Nephron progenitor cell (in vitro differentiated cells): ENCODE data around the gene ZSWIM9.
A peak's percentile ranks its signal among the peaks of the same experiment; 100 is the strongest.

Source experiments
- DNase-seq: peaks from one replicate; pipeline ENCODE4 v3.0.0; 2021
- H3K27ac Mint-ChIP-seq: 2 replicates; pipeline ENCODE4 v1.8.0; 2021; ENCODE audit warnings: mild to moderate bottlenecking, moderate library complexity, mixed read lengths
- H3K27me3 Mint-ChIP-seq: 2 replicates; pipeline ENCODE4 v1.8.0; 2021; ENCODE audit warnings: mild to moderate bottlenecking, low read depth, mixed read lengths; ENCODE audit not compliant: poor library complexity
- H3K36me3 Mint-ChIP-seq: 2 replicates; pipeline ENCODE4 v1.8.0; 2021; ENCODE audit warnings: low read depth, mixed read lengths
- H3K4me1 Mint-ChIP-seq: 2 replicates; pipeline ENCODE4 v1.8.0; 2021; ENCODE audit warnings: mixed read lengths
- H3K4me3 Mint-ChIP-seq: 2 replicates; pipeline ENCODE4 v1.8.0; 2021; ENCODE audit warnings: mild to moderate bottlenecking, moderate library complexity, mixed read lengths
- H3K9me3 Mint-ChIP-seq: 2 replicates; pipeline ENCODE4 v1.8.0; 2021; ENCODE audit warnings: mild to moderate bottlenecking, moderate library complexity, mixed read lengths
- TF ChIP-seq, protein P1 (sequence below): fragments of 200-600 bp; sonication (generic); IDR thresholded peaks from 2 replicates; pipeline ENCODE4 v1.5.0; 2021; ENCODE audit warnings: antibody characterized with exemption

The ZSWIM9 gene

GRCh38 chr19:48127561-48127960 lies 42.9 kb upstream of the ZSWIM9 start:
- no peak overlapping the region for H3K27ac Mint-ChIP-seq
- DNase-seq, result no peak
- no peaks in the 10 kb centered on the region for H3K9me3 Mint-ChIP-seq
- peaks cover 3% of the 10 kb centered on the region for H3K27me3 Mint-ChIP-seq
- no peak overlapping the region for H3K4me3 Mint-ChIP-seq
- H3K36me3 Mint-ChIP-seq, result peaks cover 72% of the 10 kb centered on the region
- TF ChIP-seq, protein P1, sequence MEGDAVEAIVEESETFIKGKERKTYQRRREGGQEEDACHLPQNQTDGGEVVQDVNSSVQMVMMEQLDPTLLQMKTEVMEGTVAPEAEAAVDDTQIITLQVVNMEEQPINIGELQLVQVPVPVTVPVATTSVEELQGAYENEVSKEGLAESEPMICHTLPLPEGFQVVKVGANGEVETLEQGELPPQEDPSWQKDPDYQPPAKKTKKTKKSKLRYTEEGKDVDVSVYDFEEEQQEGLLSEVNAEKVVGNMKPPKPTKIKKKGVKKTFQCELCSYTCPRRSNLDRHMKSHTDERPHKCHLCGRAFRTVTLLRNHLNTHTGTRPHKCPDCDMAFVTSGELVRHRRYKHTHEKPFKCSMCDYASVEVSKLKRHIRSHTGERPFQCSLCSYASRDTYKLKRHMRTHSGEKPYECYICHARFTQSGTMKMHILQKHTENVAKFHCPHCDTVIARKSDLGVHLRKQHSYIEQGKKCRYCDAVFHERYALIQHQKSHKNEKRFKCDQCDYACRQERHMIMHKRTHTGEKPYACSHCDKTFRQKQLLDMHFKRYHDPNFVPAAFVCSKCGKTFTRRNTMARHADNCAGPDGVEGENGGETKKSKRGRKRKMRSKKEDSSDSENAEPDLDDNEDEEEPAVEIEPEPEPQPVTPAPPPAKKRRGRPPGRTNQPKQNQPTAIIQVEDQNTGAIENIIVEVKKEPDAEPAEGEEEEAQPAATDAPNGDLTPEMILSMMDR, result no peak
- H3K4me1 Mint-ChIP-seq, result no peaks in the 10 kb centered on the region

DNA sequence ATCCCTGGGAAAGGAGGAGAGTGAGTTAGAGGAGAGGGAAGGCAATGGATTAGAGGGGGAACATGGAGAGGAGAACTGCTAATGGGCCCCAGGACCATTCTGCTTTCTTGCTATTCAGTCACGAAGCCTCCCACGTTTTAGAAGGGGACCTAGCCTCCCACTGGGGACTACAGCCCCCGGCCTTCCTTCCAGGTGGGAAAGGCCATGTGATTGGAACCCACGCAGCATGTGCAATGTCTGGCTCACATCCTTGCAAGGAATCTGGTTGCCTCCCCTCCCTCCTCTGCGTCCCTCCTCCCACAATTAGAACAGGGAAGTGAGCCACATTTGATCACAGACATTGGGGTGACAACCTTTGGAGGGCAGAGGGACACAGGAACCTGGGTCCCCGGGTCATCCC lies 37.4 kb upstream of the ZSWIM9 start:
- Mint-ChIP-seq H3K4me1 (no peaks in the 10 kb centered on the region), H3K36me3 (peaks cover 41% of the 10 kb centered on the region), H3K27ac (no peak overlapping the region), H3K27me3 (no peaks in the 10 kb centered on the region), H3K4me3 (no peak overlapping the region), H3K9me3 (no peaks in the 10 kb centered on the region)
- TF ChIP-seq, protein P1, result no peak
- DNase-seq, result no peak

DNA sequence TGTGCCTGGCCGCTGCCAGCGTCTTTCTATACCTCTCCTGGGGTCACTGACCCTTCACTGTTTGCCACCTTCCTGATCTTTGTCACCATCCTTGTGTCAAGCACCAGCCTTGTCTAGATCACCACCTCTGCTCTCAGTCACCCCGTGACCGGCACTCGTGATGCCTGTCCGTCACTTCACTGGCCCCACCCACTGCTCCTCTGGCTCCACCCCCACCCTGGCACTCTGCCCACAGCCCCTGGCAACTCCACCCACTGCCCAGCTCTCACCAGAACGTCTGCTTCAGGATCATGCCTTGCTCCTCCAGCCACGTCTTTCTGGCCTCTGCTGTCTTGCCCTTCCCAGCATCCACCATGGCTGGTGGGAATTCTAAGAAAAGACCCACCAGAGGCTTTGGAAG lies 35.1 kb upstream of the ZSWIM9 start:
- DNase-seq, result no peak
- Mint-ChIP-seq H3K36me3 (peaks cover 43% of the 10 kb centered on the region), H3K27ac (peak overlapping the region; percentile 78), H3K4me3 (no peak overlapping the region), H3K27me3 (no peaks in the 10 kb centered on the region), H3K9me3 (no peaks in the 10 kb centered on the region), H3K4me1 (no peaks in the 10 kb centered on the region)
- TF ChIP-seq, protein P1, result no peak

DNA sequence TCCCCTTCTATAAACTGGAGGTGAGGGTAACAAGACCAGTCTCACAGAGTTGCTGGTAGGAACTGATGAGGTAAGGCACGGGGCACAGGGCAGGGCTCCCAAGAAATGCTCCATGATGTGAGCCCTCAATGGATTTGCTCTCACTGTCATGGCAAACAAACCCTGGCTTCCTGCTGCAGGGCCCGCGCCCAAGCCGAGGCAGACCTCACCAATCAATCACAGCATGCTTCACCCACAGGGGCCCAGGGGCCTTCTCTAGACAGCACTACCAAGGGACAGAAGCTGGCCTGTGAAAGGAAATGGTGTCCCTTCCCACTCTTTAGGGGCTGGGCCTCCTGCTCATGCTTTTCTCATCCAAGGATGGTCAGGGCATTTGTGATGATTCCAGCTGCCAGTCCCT lies 33.9 kb upstream of the ZSWIM9 start:
- TF ChIP-seq, protein P1, result no peak
- no peaks in the 10 kb centered on the region for H3K9me3 Mint-ChIP-seq
- H3K4me3 Mint-ChIP-seq, result no peak overlapping the region
- H3K36me3 Mint-ChIP-seq, result peaks cover 38% of the 10 kb centered on the region
- no peak for DNase-seq
- no peaks in the 10 kb centered on the region for H3K4me1 Mint-ChIP-seq
- H3K27ac Mint-ChIP-seq, result no peak overlapping the region
- no peaks in the 10 kb centered on the region for H3K27me3 Mint-ChIP-seq

- Mint-ChIP-seq H3K27me3 (no peaks in the 10 kb centered on the region), H3K4me1 (no peaks in the 10 kb centered on the region), H3K9me3 (no peaks in the 10 kb centered on the region), H3K4me3 (no peak overlapping the region), H3K27ac (no peak overlapping the region), H3K36me3 (peaks cover 35% of the 10 kb centered on the region)
- no peak for DNase-seq
- TF ChIP-seq, protein P1, result no peak
These were observed 33.1 kb upstream of the ZSWIM9 start for GRCh38 chr19:48137411-48137810.

GRCh38 chr19:48139053-48139452 lies 31.4 kb upstream of the ZSWIM9 start:
- no peak overlapping the region for H3K27ac Mint-ChIP-seq
- no peaks in the 10 kb centered on the region for H3K27me3 Mint-ChIP-seq
- no peak overlapping the region for H3K4me3 Mint-ChIP-seq
- no peaks in the 10 kb centered on the region for H3K9me3 Mint-ChIP-seq
- TF ChIP-seq, protein P1, result no peak
- no peaks in the 10 kb centered on the region for H3K4me1 Mint-ChIP-seq
- peaks cover 51% of the 10 kb centered on the region for H3K36me3 Mint-ChIP-seq
- DNase-seq, result no peak
